Measurements from ENCODE around the gene FEZF2.

FEZF2 gene

GRCh38 chr3:62332835-62333244 lies 40.5 kb downstream of the FEZF2 start:
- FAIRE-seq (no peak), DNase-seq (ENCODE audit: low spot score) (no peak)

- no peak for FAIRE-seq
- DNase-seq (ENCODE audit: low spot score) = no peak
Observed at GRCh38 chr3:62332017-62332416, 41.3 kb downstream of the FEZF2 start.

- FAIRE-seq = no peak
- no peak for DNase-seq (ENCODE audit: low spot score)
Observed at GRCh38 chr3:62329971-62330370, 43.4 kb downstream of the FEZF2 start.

GRCh38 chr3:62325896-62326295 lies 47.5 kb downstream of the FEZF2 start:
- FAIRE-seq (no peak), DNase-seq (ENCODE audit: low spot score) (no peak)

GRCh38 chr3:62323241-62323640 lies 50.1 kb downstream of the FEZF2 start:
- DNase-seq (ENCODE audit: low spot score) (no peak), FAIRE-seq (no peak)

Data from urothelium cell line (cell line).